SK-N-SH (cell line): ENCODE data around the gene ZC3H12C. TPM values are rescaled to one million over a fixed set of nuclear protein-coding genes. Genes with fewer than 3 reads are reported as not detected.

Experiments used
- CTCF ChIA-PET: fragments of 300-600, 350-600 bp; formaldehyde crosslinking; extraction: SDS; loops from one replicate; lab custom pipeline; 2021; lab: Yijun Ruan, JAX
- POLR2A ChIA-PET: fragments of 350-600 bp; sonication (Branson Sonifier 250); formaldehyde crosslinking; extraction: SDS; loops from one replicate; lab custom pipeline; 2020; ENCODE audit warnings: antibody characterized with exemption, inconsistent platforms; lab: Yijun Ruan, JAX
- DNase-seq: peaks from one replicate; pipeline ENCODE4 v3.0.0; 2012
- H2AFZ ChIP-seq: fragments of 200-600 bp; sonication (generic); 2 replicates; pipeline ENCODE4 v1.8.1; 2016; ENCODE audit warnings: antibody characterized with exemption, mild to moderate bottlenecking, low read depth
- H3F3A ChIP-seq: fragments of 200-600 bp; sonication (generic); replicated peaks from 2 replicates; pipeline ENCODE3; 2016; ENCODE audit warnings: antibody characterized with exemption, mild to moderate bottlenecking; ENCODE audit not compliant: insufficient read depth
- H3K27ac ChIP-seq, 2 experiments: fragments of 200-500 bp in 1 of 2; fragments of 200-600 bp in 1 of 2; sonication (Bioruptor generic) in 1 of 2; sonication (generic), shearing (Covaris generic) in 1 of 2; 2 replicates each; pipeline versions ENCODE4 v1.5.1 to v1.6.1; 2014 to 2016; ENCODE audit warnings: low read depth in 2 of 2, inconsistent platforms in 1 of 2, low read length in 1 of 2, mild to moderate bottlenecking in 1 of 2, mixed read lengths in 1 of 2
- H3K27me3 ChIP-seq: fragments of 200-600 bp; sonication (generic), shearing (Covaris generic); 2 replicates; pipeline ENCODE4 v1.6.1; 2016; ENCODE audit warnings: mixed run types; ENCODE audit not compliant: insufficient read depth
- H3K36me3 ChIP-seq, 2 experiments: fragments of 200-500 bp in 1 of 2; fragments of 200-600 bp in 1 of 2; sonication (Bioruptor generic) in 1 of 2; sonication (generic) in 1 of 2; replicated peaks in 1 of 2; 2 replicates each; pipeline versions ENCODE3 to v1.5.1; 2014 to 2016; ENCODE audit warnings: low read length in 1 of 2, mild to moderate bottlenecking in 1 of 2; ENCODE audit not compliant: insufficient read depth in 2 of 2, control insufficient read depth in 1 of 2
- H3K4me1 ChIP-seq, 2 experiments: fragments of 200-500 bp in 1 of 2; fragments of 200-600 bp in 1 of 2; sonication (Bioruptor generic) in 1 of 2; sonication (generic), shearing (Covaris generic) in 1 of 2; 2 replicates each; pipeline versions ENCODE4 v1.5.1 to v1.6.1; 2014 to 2016; ENCODE audit warnings: low read depth in 1 of 2, low read length in 1 of 2, mixed run types in 1 of 2; ENCODE audit not compliant: insufficient read depth in 2 of 2, control insufficient read depth in 1 of 2
- H3K4me2 ChIP-seq: fragments of 200-600 bp; sonication (generic), shearing (Covaris generic); 2 replicates; pipeline ENCODE4 v1.6.1; 2017; ENCODE audit warnings: mixed run types
- H3K4me3 ChIP-seq, 2 experiments: fragments of 200-500 bp in 1 of 2; fragments of 200-600 bp in 1 of 2; sonication (Bioruptor generic) in 1 of 2; sonication (generic), shearing (Covaris generic) in 1 of 2; 2 replicates each; pipeline versions ENCODE4 v1.5.1 to v1.8.1; 2014 to 2016; ENCODE audit warnings: low read depth in 2 of 2, inconsistent platforms in 1 of 2, low read length in 1 of 2, mild to moderate bottlenecking in 1 of 2, mixed read lengths in 1 of 2, moderate library complexity in 1 of 2
- H3K79me2 ChIP-seq: fragments of 200-600 bp; sonication (generic); 2 replicates; pipeline ENCODE4 v1.8.1; 2017; ENCODE audit warnings: mild to moderate bottlenecking; ENCODE audit not compliant: insufficient read depth
- H3K9ac ChIP-seq: fragments of 200-600 bp; sonication (generic); 2 replicates; pipeline ENCODE4 v1.6.1; 2017; ENCODE audit warnings: mixed run types
- H3K9me2 ChIP-seq: fragments of 200-600 bp; sonication (generic); 2 replicates; pipeline ENCODE4 v1.6.1; 2017; ENCODE audit warnings: mixed run types
- H3K9me3 ChIP-seq: fragments of 200-600 bp; sonication (generic); 2 replicates; pipeline ENCODE4 v1.6.1; 2017; ENCODE audit warnings: mixed run types, mild to moderate bottlenecking, moderate library complexity
- H4K20me1 ChIP-seq: fragments of 200-600 bp; sonication (generic); 2 replicates; pipeline ENCODE4 v1.6.1; 2017; ENCODE audit warnings: mild to moderate bottlenecking, mixed run types; ENCODE audit not compliant: insufficient read depth
- CHD2 ChIP-seq: fragments of 150-350 bp; IDR thresholded peaks from 2 replicates; pipeline ENCODE4 v1.6.1; 2018; ENCODE audit warnings: low read length; ENCODE audit not compliant: partially characterized antibody
- EP300 ChIP-seq, 2 experiments: IDR thresholded peaks; 2 replicates each; pipeline versions ENCODE4 v1.4.0 to v1.6.1; 2012; ENCODE audit warnings: borderline replicate concordance in 1 of 2, low read depth in 1 of 2, low read length in 1 of 2
- EZH2phosphoT487 ChIP-seq: fragments of 200-600 bp; sonication (generic); IDR thresholded peaks from 2 replicates; pipeline ENCODE4 v1.6.1; 2017; ENCODE audit warnings: low read depth, mixed run types, mild to moderate bottlenecking, antibody characterized with exemption, moderate library complexity, borderline replicate concordance
- FOSL2 ChIP-seq: IDR thresholded peaks from 2 replicates; pipeline ENCODE4 v1.4.0; 2012; ENCODE audit warnings: low read depth, mild to moderate bottlenecking, moderate library complexity, borderline replicate concordance
- GABPA ChIP-seq: IDR thresholded peaks from 2 replicates; pipeline ENCODE4 v1.4.0; 2012; ENCODE audit warnings: low read depth, mild to moderate bottlenecking
- GATA2 ChIP-seq: sonication (generic); formaldehyde crosslinking; IDR thresholded peaks from 2 replicates; pipeline ENCODE4 v1.5.0; 2020; ENCODE audit warnings: mild to moderate bottlenecking, missing genetic modification reagents
- MEF2A ChIP-seq: IDR thresholded peaks from 2 replicates; pipeline ENCODE4 v1.4.0; 2012; ENCODE audit warnings: low read depth, borderline replicate concordance
- MXI1 ChIP-seq: IDR thresholded peaks from 2 replicates; pipeline ENCODE4 v1.6.1; 2012; ENCODE audit warnings: mild to moderate bottlenecking, low read depth, low read length, improper control_type of control experiment
- NFIC ChIP-seq: IDR thresholded peaks from 2 replicates; pipeline ENCODE4 v1.4.0; 2012; ENCODE audit warnings: borderline replicate concordance
- NRF1 ChIP-seq: IDR thresholded peaks from 2 replicates; pipeline ENCODE4 v1.6.1; 2012; ENCODE audit warnings: low read depth, mild to moderate bottlenecking, low read length
- POLR2AphosphoS5 ChIP-seq: IDR thresholded peaks from 2 replicates; pipeline ENCODE4 v1.6.1; 2012; ENCODE audit warnings: low read depth, low read length
- RAD21 ChIP-seq: IDR thresholded peaks from 2 replicates; pipeline ENCODE4 v1.6.1; 2012; ENCODE audit warnings: mild to moderate bottlenecking, low read length
- RCOR1 ChIP-seq: fragments of 150-350 bp; IDR thresholded peaks from 2 replicates; pipeline ENCODE4 v1.6.1; 2017; ENCODE audit warnings: antibody characterized with exemption, low read length
- RFX5 ChIP-seq: IDR thresholded peaks from 2 replicates; pipeline ENCODE4 v1.6.1; 2012; ENCODE audit warnings: mild to moderate bottlenecking, improper control_type of control experiment, low read length
- RXRA ChIP-seq: IDR thresholded peaks from 2 replicates; pipeline ENCODE4 v1.4.0; 2012; ENCODE audit warnings: low read depth, mild to moderate bottlenecking, borderline replicate concordance
- TAF1 ChIP-seq: IDR thresholded peaks from 2 replicates; pipeline ENCODE4 v1.6.1; 2012; ENCODE audit warnings: low read depth, mild to moderate bottlenecking, low read length, moderate library complexity, borderline replicate concordance
- TCF12 ChIP-seq: IDR thresholded peaks from 2 replicates; pipeline ENCODE4 v1.4.0; 2012
- YY1 ChIP-seq: IDR thresholded peaks from 2 replicates; pipeline ENCODE4 v1.4.0; 2012; ENCODE audit warnings: low read depth, mild to moderate bottlenecking
- WGBS: methylation state at CpG from one replicate; pipeline ENCODE4 v1.1.6; 2017; ENCODE audit warnings: low lambda C conversion rate; 5-methylcytosine and 5-hydroxymethylcytosine counted together
- polyA plus RNA-seq, 3 experiments: library from polyadenylated mRNA; depleted of rRNA; stranded (reverse); fragments of >200 nt; gene quantifications; 2 replicates each; pipeline ENCODE4 v1.2.3, GENCODE V29; 2012
- TF ChIP-seq, protein P1 (sequence below): fragments of 150-350 bp; IDR thresholded peaks from 2 replicates; pipeline ENCODE4 v1.6.1; 2017; ENCODE audit warnings: antibody characterized with exemption, low read length, low read depth, borderline replicate concordance
- TF ChIP-seq, protein P2 (sequence below): IDR thresholded peaks from 2 replicates; pipeline ENCODE4 v1.4.0; 2012; ENCODE audit warnings: low read depth, borderline replicate concordance

ZC3H12C gene
- polyA plus RNA-seq, 1 of the 3 experiments (the other 2 are of a cell fraction), result 2.8 TPM

DNA sequence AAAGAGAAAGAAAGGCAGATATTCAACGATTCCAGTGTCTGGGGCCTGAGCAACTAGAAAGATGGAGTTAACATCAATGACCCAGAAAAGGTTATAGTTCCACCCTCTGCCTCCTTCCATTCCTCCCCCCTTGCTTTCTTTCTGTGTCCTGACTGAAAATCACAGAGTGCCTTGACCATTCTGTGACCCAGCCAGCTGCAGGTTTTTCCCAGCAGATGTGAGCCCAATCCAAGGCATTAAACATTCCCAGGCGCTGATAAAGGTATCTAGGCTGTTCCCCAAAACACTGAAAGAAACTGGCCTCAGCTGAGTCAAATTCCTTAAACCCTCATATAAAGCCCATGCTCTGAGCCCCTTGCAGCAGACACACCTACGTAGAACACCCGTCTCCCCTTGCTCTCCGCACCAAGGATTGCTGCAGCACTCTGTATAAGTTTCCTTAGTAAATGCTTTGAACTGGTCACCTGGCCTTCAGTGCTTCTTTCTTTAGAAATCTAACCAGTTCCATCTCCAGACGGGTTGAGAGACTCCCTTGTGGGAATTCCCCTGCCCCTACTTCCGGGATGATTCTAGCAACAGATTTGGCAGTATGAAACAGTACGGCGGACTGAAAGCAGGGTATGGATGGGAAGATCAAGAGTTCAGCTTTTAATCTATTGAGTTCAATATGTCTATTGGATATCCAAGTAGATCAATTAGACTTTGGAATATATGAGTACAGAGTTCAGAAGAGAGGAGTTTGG is 48.8 kb upstream of the ZC3H12C start (continued):
- TF ChIP-seq, protein P1, sequence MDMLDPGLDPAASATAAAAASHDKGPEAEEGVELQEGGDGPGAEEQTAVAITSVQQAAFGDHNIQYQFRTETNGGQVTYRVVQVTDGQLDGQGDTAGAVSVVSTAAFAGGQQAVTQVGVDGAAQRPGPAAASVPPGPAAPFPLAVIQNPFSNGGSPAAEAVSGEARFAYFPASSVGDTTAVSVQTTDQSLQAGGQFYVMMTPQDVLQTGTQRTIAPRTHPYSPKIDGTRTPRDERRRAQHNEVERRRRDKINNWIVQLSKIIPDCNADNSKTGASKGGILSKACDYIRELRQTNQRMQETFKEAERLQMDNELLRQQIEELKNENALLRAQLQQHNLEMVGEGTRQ, result no peak

DNA sequence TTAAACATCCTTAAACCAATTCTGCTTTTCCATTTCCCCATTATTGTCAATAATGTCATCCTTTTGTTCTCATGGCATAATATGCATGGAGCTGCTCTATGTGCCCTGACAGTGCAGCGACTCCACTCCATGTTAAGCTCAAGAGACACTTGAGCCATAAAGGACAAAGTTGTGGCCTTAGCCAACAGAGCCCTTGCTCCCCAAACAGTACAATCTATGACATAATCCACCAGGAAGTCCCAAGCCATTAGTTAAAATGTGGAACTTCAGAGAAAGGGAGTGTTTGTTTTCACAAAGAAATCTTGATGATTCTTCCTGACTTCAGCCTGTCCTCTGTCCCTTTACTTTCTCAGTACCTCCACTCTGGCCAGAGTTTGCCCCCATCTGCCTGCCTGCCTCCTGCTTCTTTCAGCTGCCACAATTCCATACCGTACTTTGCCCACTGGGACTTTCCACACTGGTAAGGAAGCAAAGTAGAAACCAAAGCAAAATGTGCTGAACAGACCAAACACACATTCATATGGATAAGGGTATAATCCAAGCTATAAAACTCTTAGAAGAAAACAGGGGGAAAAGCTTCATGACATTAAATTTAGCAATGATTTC is 46.3 kb upstream of the ZC3H12C start:
- H4K20me1 ChIP-seq, result no peaks in the 10 kb centered on the region
- H3K9me3 ChIP-seq, result no peaks in the 10 kb centered on the region
- H3K4me3 ChIP-seq, result no peak overlapping the region
- TF ChIP-seq TCF12 (no peak), GATA2 (no peak), POLR2AphosphoS5 (no peak), YY1 (no peak), RAD21 (no peak), RCOR1 (no peak), EP300 (IDR thresholded peaks at IDR 0.05; ENCODE audit: borderline replicate concordance in 1 of 2, low read depth in 1 of 2, low read length in 1 of 2) (no peak), MEF2A (no peak)
- H3K79me2 ChIP-seq, result no peaks in the 10 kb centered on the region
- no peaks in the 10 kb centered on the region for H3K36me3 ChIP-seq
- ChIA-PET CTCF (no interaction called here), POLR2A (no interaction called here)
- no peak overlapping the region for H3K9ac ChIP-seq
- no peak for DNase-seq
- H3F3A ChIP-seq, result no peaks in the 10 kb centered on the region
- no peaks in the 10 kb centered on the region for H3K27me3 ChIP-seq
- no peaks in the 10 kb centered on the region for H3K9me2 ChIP-seq
- no peak overlapping the region for H2AFZ ChIP-seq
- H3K27ac ChIP-seq, result no peak overlapping the region
- no peak overlapping the region for H3K4me2 ChIP-seq
- no peaks in the 10 kb centered on the region for H3K4me1 ChIP-seq
- 63% methylated on average over 2 of the region's 2 CpGs for WGBS

DNA sequence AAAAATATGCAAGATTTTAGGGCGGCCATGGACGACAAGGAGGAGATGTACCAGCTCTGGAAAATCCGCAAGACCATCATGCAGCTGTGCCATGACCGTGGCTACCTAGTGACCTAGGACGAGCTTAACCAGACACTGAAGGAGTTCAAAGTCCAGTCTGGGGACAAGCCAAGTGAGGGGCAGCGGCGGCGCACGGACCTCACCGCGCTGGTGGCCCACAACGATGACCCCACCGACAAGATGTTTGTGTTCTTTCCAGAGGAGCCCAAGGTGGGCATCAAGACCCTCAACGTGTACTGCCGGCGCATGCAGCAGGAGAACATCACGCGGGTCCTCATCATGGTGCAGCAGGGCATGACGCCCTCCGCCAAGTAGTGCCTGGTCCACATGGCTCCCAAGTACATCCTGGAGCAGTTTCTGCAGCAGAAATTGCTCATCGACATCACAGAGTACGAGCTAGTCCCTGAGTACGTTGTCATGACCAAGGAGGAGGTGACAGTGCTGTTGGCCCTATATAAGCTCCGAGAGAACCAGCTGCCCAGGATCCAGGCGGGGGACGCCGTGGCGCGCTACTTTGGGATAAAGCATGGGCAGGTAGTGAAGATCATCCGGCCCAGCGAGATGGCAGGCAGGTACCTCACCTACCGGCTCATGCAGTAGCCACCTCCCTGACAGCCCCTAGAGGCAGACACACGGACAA is 43.5 kb upstream of the ZC3H12C start:
- Histone ChIP-seq H3K4me1 (no peaks in the 10 kb centered on the region), H3K27me3 (no peaks in the 10 kb centered on the region), H3K9ac (no peak overlapping the region), H2AFZ (no peak overlapping the region), H3K4me2 (no peak overlapping the region), H3K4me3 (no peak overlapping the region), H4K20me1 (no peaks in the 10 kb centered on the region), H3K79me2 (no peaks in the 10 kb centered on the region), H3K36me3 (no peaks in the 10 kb centered on the region), H3F3A (no peaks in the 10 kb centered on the region), H3K27ac (no peak overlapping the region), H3K9me2 (no peaks in the 10 kb centered on the region), H3K9me3 (no peaks in the 10 kb centered on the region)
- no peak for TF ChIP-seq NFIC
- TF ChIP-seq, protein P2, sequence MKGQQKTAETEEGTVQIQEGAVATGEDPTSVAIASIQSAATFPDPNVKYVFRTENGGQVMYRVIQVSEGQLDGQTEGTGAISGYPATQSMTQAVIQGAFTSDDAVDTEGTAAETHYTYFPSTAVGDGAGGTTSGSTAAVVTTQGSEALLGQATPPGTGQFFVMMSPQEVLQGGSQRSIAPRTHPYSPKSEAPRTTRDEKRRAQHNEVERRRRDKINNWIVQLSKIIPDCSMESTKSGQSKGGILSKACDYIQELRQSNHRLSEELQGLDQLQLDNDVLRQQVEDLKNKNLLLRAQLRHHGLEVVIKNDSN, result no peak
- TF ChIP-seq TAF1, result no peak
- TF ChIP-seq RXRA, result no peak
- no peak for TF ChIP-seq TCF12
- no peak for TF ChIP-seq NRF1
- TF ChIP-seq EP300 (IDR thresholded peaks at IDR 0.05; ENCODE audit: borderline replicate concordance in 1 of 2, low read depth in 1 of 2, low read length in 1 of 2), result no peak
- no peak for TF ChIP-seq GABPA
- no peak for TF ChIP-seq POLR2AphosphoS5
- no peak for TF ChIP-seq RCOR1
- no peak for TF ChIP-seq MXI1
- no peak for TF ChIP-seq CHD2
- TF ChIP-seq GATA2, result no peak
- no peak for TF ChIP-seq RFX5
- no peak for TF ChIP-seq EZH2phosphoT487
- TF ChIP-seq FOSL2, result no peak
- 78% methylated on average over 27 of the region's 33 CpGs for WGBS
- POLR2A ChIA-PET, result no interaction called here
- CTCF ChIA-PET, result no interaction called here
- DNase-seq, result no peak
